CD8-positive, alpha-beta memory T cell (primary cell): ENCODE measurements around the gene DOHH. TPM values are rescaled to one million over a fixed set of nuclear protein-coding genes. Genes with fewer than 3 reads are reported as not detected.
A peak's percentile ranks its signal among the peaks of the same experiment; 100 is the strongest.

ENCODE experiments used
- CTCF ChIA-PET: fragments of 350-600 bp; sonication (Branson Sonifier 250); formaldehyde crosslinking; loops from one replicate; lab custom pipeline; 2021; ENCODE audit warnings: antibody characterized with exemption; lab: Charles Lee
- POLR2A ChIA-PET: fragments of 350-600 bp; sonication (Branson Sonifier 250); formaldehyde crosslinking; loops from one replicate; lab custom pipeline; 2021; ENCODE audit warnings: antibody characterized with exemption; lab: Charles Lee
- DNase-seq, 5 donors: peaks; one replicate each; pipeline versions ENCODE4 v3.0.0 to v3.0.0-alpha.2; 2020 to 2022; ENCODE audit warnings: mixed read lengths in 1 of 5
- H3K27ac ChIP-seq: one replicate; pipeline ENCODE4 v1.7.0; 2013; ENCODE audit warnings: low read depth, mild to moderate bottlenecking, low read length, moderate library complexity
- H3K27me3 ChIP-seq: 2 replicates; pipeline ENCODE4 v1.7.0; 2013; ENCODE audit warnings: low read length, mild to moderate bottlenecking; ENCODE audit not compliant: insufficient read depth, poor library complexity, severe bottlenecking
- H3K36me3 ChIP-seq: 2 replicates; pipeline ENCODE4 v1.7.0; 2013; ENCODE audit warnings: mild to moderate bottlenecking, low read length, moderate library complexity; ENCODE audit not compliant: insufficient read depth
- H3K4me1 ChIP-seq: 2 replicates; pipeline ENCODE4 v1.7.0; 2013; ENCODE audit warnings: mild to moderate bottlenecking, low read length, moderate library complexity; ENCODE audit not compliant: insufficient read depth
- H3K4me3 ChIP-seq: 2 replicates; pipeline ENCODE4 v1.7.0; 2013; ENCODE audit warnings: mild to moderate bottlenecking, low read length
- H3K9me3 ChIP-seq: 2 replicates; pipeline ENCODE4 v1.7.0; 2013; ENCODE audit warnings: mild to moderate bottlenecking, low read length
- H3K27ac Mint-ChIP-seq, 8 donors: one replicate each; pipeline ENCODE4 v1.8.0; 2020 to 2021; ENCODE audit warnings: mixed read lengths in 8 of 8, mild to moderate bottlenecking in 6 of 8, inconsistent platforms in 3 of 8, moderate library complexity in 3 of 8
- H3K27me3 Mint-ChIP-seq, 2 donors: one replicate each; pipeline ENCODE4 v1.8.0; 2020 to 2021; ENCODE audit warnings: mixed read lengths in 2 of 2, mild to moderate bottlenecking in 1 of 2, moderate library complexity in 1 of 2
- H3K36me3 Mint-ChIP-seq, 3 donors: one replicate each; pipeline ENCODE4 v1.8.0; 2020 to 2021; ENCODE audit warnings: mixed read lengths in 3 of 3, inconsistent platforms in 1 of 3, mild to moderate bottlenecking in 1 of 3
- H3K4me1 Mint-ChIP-seq, 3 donors: one replicate each; pipeline ENCODE4 v1.8.0; 2020 to 2021; ENCODE audit warnings: mixed read lengths in 3 of 3, inconsistent platforms in 1 of 3, mild to moderate bottlenecking in 1 of 3
- H3K4me3 Mint-ChIP-seq, 7 donors: one replicate each; pipeline ENCODE4 v1.8.0; 2020 to 2021; ENCODE audit warnings: mixed read lengths in 7 of 7, mild to moderate bottlenecking in 6 of 7, moderate library complexity in 4 of 7, inconsistent platforms in 2 of 7
- H3K9me3 Mint-ChIP-seq, 5 donors: one replicate each; pipeline ENCODE4 v1.8.0; 2020 to 2022; ENCODE audit warnings: mixed read lengths in 5 of 5, mild to moderate bottlenecking in 3 of 5, moderate library complexity in 2 of 5, inconsistent platforms in 1 of 5
- polyA plus RNA-seq: library from polyadenylated mRNA; unstranded; fragments of 300-500 nt; fragmentation: Illumina TruSeq; gene quantifications from one replicate; pipeline ENCODE4 v1.2.3, GENCODE V29; 2021
- total RNA-seq, 2 experiments: library from RNA; stranded (reverse); gene quantifications; one replicate each; pipeline ENCODE4 v1.2.3, GENCODE V29; 2021

DOHH gene
- total and polyA plus RNA-seq, 3 experiments from 2014 or later: 14.0 to 21.4 (median 21.3) TPM

DNA sequence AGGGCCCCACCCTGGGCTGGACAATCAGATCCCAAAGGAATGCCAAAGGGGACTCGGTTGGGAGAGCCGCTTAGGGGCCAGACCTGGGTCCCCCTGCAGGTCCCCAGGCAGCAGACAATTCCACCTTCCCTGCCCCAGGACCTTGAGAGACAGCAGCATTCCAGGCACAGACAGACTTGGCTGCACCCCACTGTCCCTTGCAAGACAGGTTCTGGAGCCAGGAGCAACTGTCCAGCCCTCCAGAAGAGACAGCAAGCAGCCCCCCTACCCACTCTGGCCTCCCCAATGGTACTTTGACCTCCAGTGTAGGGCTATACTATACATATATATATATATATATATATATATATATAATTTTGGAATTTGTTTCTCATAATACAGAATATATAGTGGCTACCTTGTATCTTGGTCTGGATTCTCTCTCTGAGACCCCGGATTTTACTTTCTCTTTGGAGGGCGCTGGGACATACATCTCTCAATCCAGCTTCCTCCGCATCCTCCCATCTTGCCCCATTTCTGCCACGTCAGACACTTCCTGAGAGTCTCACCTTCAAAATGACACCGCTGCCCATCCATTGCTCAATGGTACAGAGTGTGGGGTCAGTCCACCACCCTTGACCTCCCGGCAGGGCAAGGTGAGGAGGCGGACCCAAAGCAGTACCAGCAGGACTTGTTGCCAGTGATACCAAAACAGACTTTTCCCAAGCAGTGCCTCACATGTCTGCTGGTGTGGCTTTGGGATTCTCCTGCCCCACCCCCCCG, 32.9 kb downstream of the DOHH start:
- Mint-ChIP-seq H3K4me3 (no peak overlapping the region), H3K4me1 (no peaks in the 10 kb centered on the region), H3K36me3 (peaks cover 0 to 3% (median 2%) of the 10 kb centered on the region in 3 donors), H3K9me3 (no peaks in the 10 kb centered on the region), H3K27ac (no peak overlapping the region), H3K27me3 (peaks cover 0 to 1% of the 10 kb centered on the region in 2 donors)
- Histone ChIP-seq H3K27ac (no peak overlapping the region), H3K27me3 (no peaks in the 10 kb centered on the region), H3K9me3 (no peaks in the 10 kb centered on the region), H3K4me1 (no peaks in the 10 kb centered on the region), H3K36me3 (no peaks in the 10 kb centered on the region), H3K4me3 (no peak overlapping the region)
- no peak for DNase-seq
- POLR2A ChIA-PET: no interaction called here
- CTCF ChIA-PET: no interaction called here

- Mint-ChIP-seq H3K27ac (no peak overlapping the region), H3K36me3 (peaks cover 0 to 5% (median 2%) of the 10 kb centered on the region in 3 donors), H3K4me1 (no peaks in the 10 kb centered on the region), H3K27me3 (peaks cover 0 to 1% of the 10 kb centered on the region in 2 donors), H3K4me3 (no peak overlapping the region), H3K9me3 (no peaks in the 10 kb centered on the region)
- ChIA-PET CTCF (interaction anchor here (0.8 to 1.0 kb wide), 2 partner anchors 18 to 27 kb away, joined by 3 read pairs; no protein-coding TSS in a partner anchor), POLR2A (no interaction called here)
- Histone ChIP-seq H3K27me3 (no peaks in the 10 kb centered on the region), H3K36me3 (no peaks in the 10 kb centered on the region), H3K4me1 (no peaks in the 10 kb centered on the region), H3K9me3 (no peaks in the 10 kb centered on the region), H3K4me3 (no peak overlapping the region), H3K27ac (no peak overlapping the region)
- no peak for DNase-seq
Measured at GRCh38 chr19:3466635-3467034, 33.8 kb downstream of the DOHH start.

DNA sequence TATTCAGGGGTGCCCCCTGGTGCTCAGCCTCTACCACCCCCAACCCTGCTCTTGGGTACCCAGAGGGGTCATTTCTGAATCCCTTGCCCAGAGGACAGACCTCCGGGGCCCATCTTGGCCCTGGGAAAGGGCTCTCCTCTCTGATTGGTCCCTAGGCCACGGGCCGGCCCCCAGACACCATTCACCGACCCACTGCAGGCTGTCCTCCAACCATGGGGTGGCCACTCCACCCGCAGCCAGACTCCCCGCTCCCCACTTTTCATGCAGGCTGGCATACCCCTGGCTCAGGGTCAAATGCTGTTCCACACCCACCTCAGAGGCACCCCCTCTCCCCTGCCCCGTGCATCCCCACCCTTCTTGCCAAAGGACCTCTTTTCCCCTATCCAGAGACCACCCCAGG, 34.9 kb downstream of the DOHH start:
- Mint-ChIP-seq H3K36me3 (peaks cover 0 to 5% (median 2%) of the 10 kb centered on the region in 3 donors), H3K4me3 (no peak overlapping the region), H3K4me1 (no peaks in the 10 kb centered on the region), H3K27ac (no peak overlapping the region), H3K9me3 (no peaks in the 10 kb centered on the region), H3K27me3 (no peaks in the 10 kb centered on the region)
- DNase-seq: no peak
- H3K4me1 ChIP-seq: no peaks in the 10 kb centered on the region
- ChIA-PET POLR2A (no interaction called here), CTCF (interaction anchor here (1.0 kb wide), 1 partner anchor 26 kb away, joined by 3 read pairs; no protein-coding TSS in a partner anchor)
- no peaks in the 10 kb centered on the region for H3K27me3 ChIP-seq
- H3K36me3 ChIP-seq: no peaks in the 10 kb centered on the region
- H3K4me3 ChIP-seq: no peak overlapping the region
- no peaks in the 10 kb centered on the region for H3K9me3 ChIP-seq
- no peak overlapping the region for H3K27ac ChIP-seq

GRCh38 chr19:3464587-3465235, 35.8 kb downstream of the DOHH start:
- H3K4me3 Mint-ChIP-seq: no peak overlapping the region
- H3K27ac Mint-ChIP-seq: no peak overlapping the region
- Histone ChIP-seq H3K4me3 (no peak overlapping the region), H3K4me1 (no peaks in the 10 kb centered on the region), H3K9me3 (no peaks in the 10 kb centered on the region), H3K36me3 (no peaks in the 10 kb centered on the region), H3K27ac (no peak overlapping the region), H3K27me3 (no peaks in the 10 kb centered on the region)
- no peak for DNase-seq
- H3K9me3 Mint-ChIP-seq: no peaks in the 10 kb centered on the region
- CTCF ChIA-PET: no interaction called here
- peaks cover 0 to 7% (median 2%) of the 10 kb centered on the region in 3 donors for H3K36me3 Mint-ChIP-seq
- POLR2A ChIA-PET: no interaction called here
- H3K27me3 Mint-ChIP-seq: no peaks in the 10 kb centered on the region
- no peaks in the 10 kb centered on the region for H3K4me1 Mint-ChIP-seq

- Mint-ChIP-seq H3K36me3 (peaks cover 0 to 7% (median 2%) of the 10 kb centered on the region in 3 donors), H3K27ac (no peak overlapping the region), H3K27me3 (no peaks in the 10 kb centered on the region), H3K9me3 (no peaks in the 10 kb centered on the region), H3K4me3 (no peak overlapping the region), H3K4me1 (peaks cover 0 to 3% (median 0%) of the 10 kb centered on the region in 3 donors)
- no peak for DNase-seq
- ChIA-PET CTCF (interaction anchor here (0.8 kb wide), 1 partner anchor 21 kb away, joined by 3 read pairs; no protein-coding TSS in a partner anchor), POLR2A (no interaction called here)
- Histone ChIP-seq H3K9me3 (no peaks in the 10 kb centered on the region), H3K27me3 (no peaks in the 10 kb centered on the region), H3K36me3 (no peaks in the 10 kb centered on the region), H3K4me3 (no peak overlapping the region), H3K4me1 (no peaks in the 10 kb centered on the region), H3K27ac (no peak overlapping the region)
Measured at GRCh38 chr19:3463714-3464586, 36.5 kb downstream of the DOHH start.

DNA sequence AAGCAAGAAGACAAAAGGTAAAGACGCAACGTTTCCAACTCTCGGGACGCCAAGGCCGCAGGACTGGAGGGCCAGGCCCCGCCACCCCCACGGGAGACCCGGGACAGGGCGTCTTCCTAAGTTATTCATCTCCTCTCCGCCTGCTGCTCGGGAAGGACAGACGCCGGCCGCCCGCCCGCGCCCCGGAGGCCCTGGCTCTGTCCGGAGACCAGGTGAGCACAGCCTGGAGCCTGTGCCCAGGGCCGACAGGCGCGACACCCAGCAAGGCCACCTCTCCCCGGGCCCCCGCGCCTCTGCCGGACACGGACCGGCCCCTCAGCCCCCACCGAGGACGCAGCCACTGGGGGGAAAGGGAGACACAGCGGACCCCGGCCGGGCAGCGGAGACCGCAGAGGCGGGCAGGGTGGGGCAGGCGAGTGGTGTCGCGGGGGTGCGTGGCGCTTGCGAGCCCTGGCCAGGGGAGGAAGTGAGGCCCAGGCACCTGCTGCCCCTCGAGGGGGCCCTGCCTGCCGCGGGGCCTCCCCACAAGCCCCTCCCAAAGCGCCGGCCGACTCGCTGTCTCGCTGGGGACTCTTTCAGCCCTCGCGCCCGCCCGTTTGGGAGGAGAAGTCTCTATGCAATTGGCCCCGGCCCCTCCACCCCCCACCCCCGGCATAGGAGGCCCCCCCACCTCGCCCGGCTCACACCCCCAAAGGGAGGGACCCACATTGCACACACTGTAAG, 37.3 kb downstream of the DOHH start:
- H3K27ac ChIP-seq: no peak overlapping the region
- ChIA-PET CTCF (interaction anchor here (0.8 kb wide), 1 partner anchor 22 kb away, joined by 3 read pairs; no protein-coding TSS in a partner anchor), POLR2A (no interaction called here)
- no peaks in the 10 kb centered on the region for H3K27me3 ChIP-seq
- DNase-seq: no peak
- no peak overlapping the region for H3K4me3 ChIP-seq
- peaks cover 0 to 3% (median 0%) of the 10 kb centered on the region in 3 donors for H3K4me1 Mint-ChIP-seq
- no peaks in the 10 kb centered on the region for H3K36me3 ChIP-seq
- H3K27me3 Mint-ChIP-seq: no peaks in the 10 kb centered on the region
- no peaks in the 10 kb centered on the region for H3K9me3 Mint-ChIP-seq
- no peaks in the 10 kb centered on the region for H3K4me1 ChIP-seq
- peaks cover 0 to 7% (median 2%) of the 10 kb centered on the region in 3 donors for H3K36me3 Mint-ChIP-seq
- no peak overlapping the region for H3K4me3 Mint-ChIP-seq
- H3K27ac Mint-ChIP-seq: no peak overlapping the region
- no peaks in the 10 kb centered on the region for H3K9me3 ChIP-seq

DNA sequence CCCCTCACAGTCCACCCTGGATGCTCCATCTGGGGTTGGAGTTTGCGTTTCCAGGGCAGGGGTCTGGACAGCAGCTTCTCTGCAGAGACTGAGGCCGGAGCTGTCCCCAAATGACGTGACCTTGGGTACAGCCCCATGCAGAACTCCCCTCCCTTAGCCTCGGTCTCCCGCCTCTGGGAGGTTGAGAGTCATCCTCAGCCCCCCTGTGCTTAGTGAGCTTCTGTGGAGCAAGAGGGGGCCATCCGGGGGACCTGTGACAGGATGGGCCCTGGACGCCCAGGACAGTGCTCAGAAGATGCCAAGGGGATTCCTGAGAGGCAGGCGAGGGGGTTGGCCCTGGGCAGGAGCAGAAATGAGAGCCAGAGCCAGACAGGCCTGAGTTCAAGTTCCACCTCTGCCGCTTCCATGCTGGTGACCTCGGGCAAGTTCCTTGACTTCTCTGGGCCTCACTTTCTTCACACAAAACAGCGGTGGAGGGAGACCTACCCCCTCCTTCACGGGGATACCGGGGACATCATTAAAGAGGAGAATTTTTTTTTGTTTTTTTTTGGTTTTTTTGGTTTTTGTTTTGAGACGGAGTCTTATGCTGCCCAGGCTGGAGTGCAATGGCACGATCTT, 40.4 kb downstream of the DOHH start:
- H3K27me3 Mint-ChIP-seq: no peaks in the 10 kb centered on the region
- ChIA-PET POLR2A (no interaction called here), CTCF (interaction anchor here (1.7 kb wide), 1 partner anchor 13 kb away, joined by 6 read pairs; no protein-coding TSS in a partner anchor)

More for the DNA sequence above, 40.4 kb downstream of the DOHH start:
- peaks cover 0 to 11% (median 2%) of the 10 kb centered on the region in 3 donors for H3K36me3 Mint-ChIP-seq
- no peak overlapping the region for H3K4me3 Mint-ChIP-seq
- Histone ChIP-seq H3K4me1 (no peaks in the 10 kb centered on the region), H3K27me3 (no peaks in the 10 kb centered on the region), H3K27ac (no peak overlapping the region), H3K36me3 (peaks cover 3% of the 10 kb centered on the region), H3K4me3 (no peak overlapping the region), H3K9me3 (no peaks in the 10 kb centered on the region)
- peaks cover 0 to 3% (median 0%) of the 10 kb centered on the region in 3 donors for H3K4me1 Mint-ChIP-seq
- DNase-seq: no peak
- H3K9me3 Mint-ChIP-seq: no peaks in the 10 kb centered on the region
- H3K27ac Mint-ChIP-seq: peak overlapping the region in 2 of 8 donors; percentile 11 to 61
